GM04503 (cell line): ENCODE results near the gene RUNX1.

ENCODE experiments used
- DNase-seq: peaks from one replicate; pipeline ENCODE4 v3.0.0-alpha.2; 2012; ENCODE audit warnings: low read depth

RUNX1 gene

GRCh38 chr21:34825101-34825500 is 224.0 kb downstream of the RUNX1 start:
- no peak for DNase-seq

GRCh38 chr21:34824314-34824713 is 224.8 kb downstream of the RUNX1 start:
- no peak for DNase-seq

GRCh38 chr21:34822942-34823341 is 226.2 kb downstream of the RUNX1 start:
- DNase-seq, result no peak

GRCh38 chr21:34822168-34822567 is 226.9 kb downstream of the RUNX1 start:
- DNase-seq, result no peak

- no peak for DNase-seq
Measured at GRCh38 chr21:34821717-34822116, 227.4 kb downstream of the RUNX1 start.

GRCh38 chr21:34820051-34820450 is 229.1 kb downstream of the RUNX1 start:
- no peak for DNase-seq

GRCh38 chr21:34819357-34819999 is 229.6 kb downstream of the RUNX1 start:
- no peak for DNase-seq

- no peak for DNase-seq
Measured at GRCh38 chr21:34818662-34819158, 230.4 kb downstream of the RUNX1 start.

- no peak for DNase-seq
Measured at GRCh38 chr21:34817821-34818661, 231.1 kb downstream of the RUNX1 start.

- no peak for DNase-seq
Measured at GRCh38 chr21:34815831-34816705, 233.0 kb downstream of the RUNX1 start.

- no peak for DNase-seq
Measured at GRCh38 chr21:34814529-34814951, 234.6 kb downstream of the RUNX1 start.

- DNase-seq, result no peak
Measured at GRCh38 chr21:34813266-34813894, 235.7 kb downstream of the RUNX1 start.

GRCh38 chr21:34812504-34813265 is 236.4 kb downstream of the RUNX1 start:
- DNase-seq, result peak; percentile 85

GRCh38 chr21:34811368-34811767 is 237.7 kb downstream of the RUNX1 start:
- DNase-seq, result no peak

GRCh38 chr21:34810786-34811185 is 238.3 kb downstream of the RUNX1 start:
- no peak for DNase-seq

GRCh38 chr21:34809822-34810221 is 239.3 kb downstream of the RUNX1 start:
- DNase-seq, result no peak

- peak; percentile 51 for DNase-seq
Measured at GRCh38 chr21:34808569-34809204, 240.4 kb downstream of the RUNX1 start.

GRCh38 chr21:34807881-34808568 is 241.1 kb downstream of the RUNX1 start:
- peak; percentile 90 for DNase-seq

- DNase-seq, result peak; percentile 75
Measured at GRCh38 chr21:34807146-34807880, 241.8 kb downstream of the RUNX1 start.
